ENCODE measurements around the gene MRRF. TPM values are rescaled to one million over a fixed set of nuclear protein-coding genes. Genes with fewer than 3 reads are reported as not detected.
A peak's percentile ranks its signal among the peaks of the same experiment; 100 is the strongest.

MRRF gene, protein sequence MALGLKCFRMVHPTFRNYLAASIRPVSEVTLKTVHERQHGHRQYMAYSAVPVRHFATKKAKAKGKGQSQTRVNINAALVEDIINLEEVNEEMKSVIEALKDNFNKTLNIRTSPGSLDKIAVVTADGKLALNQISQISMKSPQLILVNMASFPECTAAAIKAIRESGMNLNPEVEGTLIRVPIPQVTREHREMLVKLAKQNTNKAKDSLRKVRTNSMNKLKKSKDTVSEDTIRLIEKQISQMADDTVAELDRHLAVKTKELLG
- total RNA-seq (2014; rRNA removed; shearing (Covaris generic)): 22.8 and 30.8 TPM in 2 replicates
- polyA plus RNA-seq (2016; fragmentation: Nextera tagmentation; extraction: Ambion mirVana): 23.7 and 26.8 TPM in 2 replicates

DNA sequence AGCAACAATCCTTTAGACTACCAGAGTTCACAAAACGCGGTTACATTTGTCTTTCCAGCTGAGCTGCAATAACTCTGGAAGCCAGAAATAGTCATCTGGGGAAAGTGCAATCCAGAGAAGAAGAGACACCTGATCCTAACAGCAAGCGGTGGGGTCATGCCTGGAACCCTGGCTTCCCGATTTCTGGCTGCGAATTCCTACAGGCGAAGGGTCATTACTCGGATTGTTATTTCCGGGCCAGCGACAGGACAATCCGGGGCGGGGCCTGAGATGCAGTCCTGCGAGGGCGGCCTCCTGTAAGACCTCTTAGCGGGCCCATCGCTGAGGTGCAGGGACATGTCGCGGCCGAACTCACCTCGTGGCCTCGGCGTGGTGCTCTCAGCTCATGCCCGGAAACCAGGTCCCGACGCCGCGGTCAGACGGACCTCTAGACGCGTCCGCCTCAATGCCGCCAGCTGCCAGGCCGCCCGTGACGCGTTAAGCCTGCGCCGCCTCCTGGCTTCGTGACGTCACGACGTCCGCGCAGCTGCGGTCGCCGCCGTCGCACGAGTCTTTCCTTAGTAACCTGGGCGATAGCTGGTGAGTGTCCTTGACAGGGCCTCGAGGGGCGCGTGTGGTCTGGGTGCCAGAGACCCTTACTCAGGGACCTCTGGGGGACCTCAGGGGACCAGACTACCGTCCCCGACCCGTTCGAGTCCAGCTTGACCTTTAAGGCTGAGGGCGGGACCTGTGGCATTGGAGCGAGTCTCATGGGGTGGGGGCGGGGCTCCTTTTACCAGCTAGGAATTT is at the start of gene MRRF, which contains the start of gene RBM18:
TSS of gene MRRF (plus strand) at position 523 of the 789 bp plus-strand sequence. CDS start 6,010 bp downstream, outside the sequence.
TSS of gene RBM18 (minus strand) at position 481 of the 789 bp plus-strand sequence. CDS start 3,348 bp downstream, outside the sequence.
- peak within 1 kb of the TSS; percentile 89 for H3K27ac ChIP-seq
- H3K4me1 ChIP-seq (ENCODE audit: insufficient read depth): peaks cover 23% of the 10 kb centered on the region
- H3K9me3 ChIP-seq (ENCODE audit: low read depth): no peaks in the 10 kb centered on the region
- peaks cover 96% of the 10 kb centered on the region for H3K79me2 ChIP-seq (ENCODE audit: insufficient read depth)
- H3K36me3 ChIP-seq (ENCODE audit: low read depth): peaks cover 6% of the 10 kb centered on the region; the same call in 1 of the 2 replicates
- peak within 1 kb of the TSS; percentile 90 for H2AFZ ChIP-seq
- 0 out of 2 replicates have a peak, but pooled peaks cover 4% of the 10 kb centered on the region for H4K20me1 ChIP-seq (ENCODE audit: insufficient read depth)
- H3K4me2 ChIP-seq (ENCODE audit: unreplicated experiment): peak within 1 kb of the TSS; percentile 99
- no peaks in the 10 kb centered on the region for H3K27me3 ChIP-seq (replicated peaks; ENCODE audit: insufficient read depth)
- H3K9me2 ChIP-seq (ENCODE audit: insufficient read depth): no peaks in the 10 kb centered on the region
- peak within 1 kb of the TSS; percentile 97 for H3K4me3 ChIP-seq
- H3F3A ChIP-seq (ENCODE audit: insufficient read depth): no peaks in the 10 kb centered on the region
- in situ Hi-C loops (cut with MboI): no loop called here
- TF ChIP-seq EZH2 (IDR thresholded peaks at IDR 0.05; ENCODE audit: insufficient read depth, poor library complexity, severe bottlenecking): no peak
- no peak for TF ChIP-seq EZH2phosphoT487 (IDR thresholded peaks at IDR 0.05; ENCODE audit: insufficient read depth, low read depth)
- DNase-seq: peak; percentile 97
- H3K9ac ChIP-seq: peak within 1 kb of the TSS; percentile 95
- 0 to 1% methylated on average over 51 to 59 of the region's 60 CpGs for WGBS, 2 experiments (ENCODE audit: low coverage in 1 of 2, low lambda C conversion rate in 2 of 2, missing lambda C conversion rate in 2 of 2)

DNA sequence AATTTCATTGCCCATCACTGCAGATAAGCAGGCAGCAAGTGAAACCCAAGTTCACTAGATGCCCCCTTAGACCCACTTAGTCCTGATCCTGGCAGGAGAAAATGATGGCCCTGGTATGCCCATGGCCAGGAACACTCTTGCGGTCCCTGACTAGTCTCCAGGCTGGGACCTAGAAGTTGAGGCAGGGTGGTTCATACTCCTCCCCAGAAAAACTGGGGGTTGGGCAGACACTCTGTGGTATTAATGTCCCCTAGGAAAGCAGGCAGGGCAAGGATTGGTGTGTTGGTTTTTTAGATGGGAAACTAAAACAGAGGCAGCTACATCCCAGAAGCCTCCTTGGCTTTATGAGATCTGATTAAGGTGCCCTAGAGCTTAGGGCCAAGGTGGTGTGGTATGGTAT is 49.0 kb upstream of the MRRF start:
- Histone ChIP-seq H4K20me1 (ENCODE audit: insufficient read depth) (no peaks in the 10 kb centered on the region), H3K27me3 (replicated peaks; ENCODE audit: insufficient read depth) (peaks cover 88% of the 10 kb centered on the region), H3F3A (ENCODE audit: insufficient read depth) (0 out of 2 replicates have a peak, but pooled peaks cover 4% of the 10 kb centered on the region), H3K4me2 (ENCODE audit: unreplicated experiment) (no peak overlapping the region), H2AFZ (no peak overlapping the region), H3K9ac (no peak overlapping the region), H3K27ac (no peak overlapping the region), H3K4me1 (ENCODE audit: insufficient read depth) (peaks cover 7% of the 10 kb centered on the region; the same call in 1 of the 2 replicates), H3K36me3 (ENCODE audit: low read depth) (no peaks in the 10 kb centered on the region), H3K9me3 (ENCODE audit: low read depth) (no peaks in the 10 kb centered on the region), H3K9me2 (ENCODE audit: insufficient read depth) (no peaks in the 10 kb centered on the region), H3K79me2 (ENCODE audit: insufficient read depth) (no peaks in the 10 kb centered on the region), H3K4me3 (no peak overlapping the region)
- in situ Hi-C loops (cut with MboI): no loop called here
- no peak for DNase-seq
- TF ChIP-seq EZH2 (IDR thresholded peaks at IDR 0.05; ENCODE audit: insufficient read depth, poor library complexity, severe bottlenecking) (no peak), EZH2phosphoT487 (IDR thresholded peaks at IDR 0.05; ENCODE audit: insufficient read depth, low read depth) (no peak)
- WGBS, 2 experiments (ENCODE audit: low coverage in 1 of 2, low lambda C conversion rate in 2 of 2, missing lambda C conversion rate in 2 of 2): 93 to 100% methylated on average over 1 of the region's 1 CpG

DNA sequence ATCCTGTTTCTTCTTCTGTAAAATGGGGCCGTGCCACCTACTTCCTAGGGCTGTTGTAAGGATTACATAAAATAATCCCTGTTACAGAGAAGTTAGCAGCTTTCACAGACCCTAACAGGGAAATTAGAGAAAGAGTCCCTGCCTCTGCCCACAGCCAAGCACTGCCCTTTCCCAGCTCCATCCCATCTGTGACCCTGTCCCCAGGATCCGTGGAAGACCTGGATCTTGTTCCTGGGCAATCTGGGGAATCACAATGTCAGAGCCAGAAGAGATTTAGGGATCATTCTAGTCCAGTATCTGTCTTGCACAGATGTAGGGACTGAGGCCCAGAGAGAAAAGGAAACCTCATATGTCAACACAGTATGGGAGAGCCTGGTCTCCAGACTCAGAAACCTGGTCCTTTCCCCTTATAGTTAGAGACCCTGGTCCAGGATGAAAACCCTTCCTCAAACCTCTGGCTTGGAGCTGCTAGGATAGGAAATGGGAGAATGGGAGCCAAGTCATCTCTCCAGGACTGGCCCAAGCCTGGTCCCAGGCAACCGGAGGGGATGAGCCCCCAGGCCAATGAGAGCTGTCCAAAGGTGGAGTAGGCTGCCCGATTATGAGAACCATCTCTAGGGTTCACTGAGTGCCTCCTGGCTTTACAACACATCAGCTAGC is 48.4 kb upstream of the MRRF start:
- no peaks in the 10 kb centered on the region for H3K9me3 ChIP-seq (ENCODE audit: low read depth)
- no peak overlapping the region for H2AFZ ChIP-seq
- TF ChIP-seq EZH2phosphoT487 (IDR thresholded peaks at IDR 0.05; ENCODE audit: insufficient read depth, low read depth) (no peak), EZH2 (IDR thresholded peaks at IDR 0.05; ENCODE audit: insufficient read depth, poor library complexity, severe bottlenecking) (no peak)
- no peak overlapping the region for H3K27ac ChIP-seq
- WGBS, 2 experiments (ENCODE audit: low coverage in 1 of 2, low lambda C conversion rate in 2 of 2, missing lambda C conversion rate in 2 of 2): 86 to 87% methylated on average over 4 of the region's 4 CpGs
- no peak overlapping the region for H3K9ac ChIP-seq
- in situ Hi-C loops (cut with MboI): no loop called here
- no peak overlapping the region for H3K4me2 ChIP-seq (ENCODE audit: unreplicated experiment)
- H3K4me1 ChIP-seq (ENCODE audit: insufficient read depth): peaks cover 7% of the 10 kb centered on the region; the same call in 1 of the 2 replicates
- no peaks in the 10 kb centered on the region for H3K36me3 ChIP-seq (ENCODE audit: low read depth)
- peaks cover 88% of the 10 kb centered on the region for H3K27me3 ChIP-seq (replicated peaks; ENCODE audit: insufficient read depth)
- no peaks in the 10 kb centered on the region for H3K9me2 ChIP-seq (ENCODE audit: insufficient read depth)
- 0 out of 2 replicates have a peak, but pooled peaks cover 4% of the 10 kb centered on the region for H3F3A ChIP-seq (ENCODE audit: insufficient read depth)
- no peaks in the 10 kb centered on the region for H4K20me1 ChIP-seq (ENCODE audit: insufficient read depth)
- no peak for DNase-seq
- no peak overlapping the region for H3K4me3 ChIP-seq
- no peaks in the 10 kb centered on the region for H3K79me2 ChIP-seq (ENCODE audit: insufficient read depth)
